Breast epithelium (tissue), 3 donors: ENCODE measurements around the gene SAP130.

Experiments
- CTCF ChIP-seq, 3 donors: fragments of 450-650 bp; IDR thresholded peaks; one replicate each; pipeline ENCODE4 v1.5.1; 2016 to 2017; ENCODE audit warnings: antibody characterized with exemption in 3 of 3, mild to moderate bottlenecking in 3 of 3, moderate library complexity in 3 of 3
- POLR2A ChIP-seq: fragments of 450-650 bp; IDR thresholded peaks from one replicate; pipeline ENCODE4 v1.6.1; 2016; ENCODE audit warnings: antibody characterized with exemption, mild to moderate bottlenecking, moderate library complexity

GRCh38 chr2:127893494-127893893 is 134.4 kb downstream of the SAP130 start:
- TF ChIP-seq CTCF (IDR thresholded peaks at IDR 0.05) = no peak
- no peak for TF ChIP-seq POLR2A
